ENCODE data around the gene DKK2. TPM values are rescaled to one million over a fixed set of nuclear protein-coding genes. Genes with fewer than 3 reads are reported as not detected.

DKK2 gene
- polyA plus RNA-seq, 1 of the 3 experiments (the other 2 are of a cell fraction): 53.1 TPM

- no peak overlapping the region for H2AFZ ChIP-seq (ENCODE audit: low read depth)
- H3K36me3 ChIP-seq (replicated peaks in 1 of 2; ENCODE audit: control insufficient read depth in 1 of 2, insufficient read depth in 2 of 2, low read length in 1 of 2): no peaks in the 10 kb centered on the region
- no peaks in the 10 kb centered on the region for H3K27me3 ChIP-seq (ENCODE audit: insufficient read depth)
- CTCF ChIA-PET: interaction anchor here (1.1 kb wide), 1 partner anchor 28 kb away, joined by 3 read pairs; no protein-coding TSS in a partner anchor
- H3K4me3 ChIP-seq (ENCODE audit: low read depth in 2 of 2, low read length in 1 of 2): no peak overlapping the region
- H3K4me1 ChIP-seq (ENCODE audit: control insufficient read depth in 1 of 2, insufficient read depth in 2 of 2, low read depth in 1 of 2, low read length in 1 of 2): peaks cover 0 to 21% of the 10 kb centered on the region in 2 experiments; a peak in 2 of 4 replicates
- no peak overlapping the region for H3K9ac ChIP-seq
- H3F3A ChIP-seq (replicated peaks; ENCODE audit: insufficient read depth): peaks cover 10% of the 10 kb centered on the region
- TF ChIP-seq MEF2A (IDR thresholded peaks at IDR 0.05; ENCODE audit: borderline replicate concordance, low read depth) (no peak), ELF1 (IDR thresholded peaks at IDR 0.05) (no peak), NRF1 (IDR thresholded peaks at IDR 0.05; ENCODE audit: low read depth, low read length) (no peak), GATA2 (CRISPR knock-in tag; IDR thresholded peaks at IDR 0.05) (no peak), JUND (IDR thresholded peaks at IDR 0.05) (no peak), MXI1 (IDR thresholded peaks at IDR 0.05; ENCODE audit: low read depth, low read length) (no peak), TEAD4 (IDR thresholded peaks at IDR 0.05; ENCODE audit: borderline replicate concordance, insufficient read depth) (no peak), FOSL2 (IDR thresholded peaks at IDR 0.05; ENCODE audit: borderline replicate concordance, low read depth) (no peak), RCOR1 (IDR thresholded peaks at IDR 0.05; ENCODE audit: low read length) (no peak), RXRA (IDR thresholded peaks at IDR 0.05; ENCODE audit: borderline replicate concordance, low read depth) (no peak), EZH2phosphoT487 (IDR thresholded peaks at IDR 0.05; ENCODE audit: borderline replicate concordance, low read depth) (no peak), ZBTB33 (IDR thresholded peaks at IDR 0.05; ENCODE audit: borderline replicate concordance, low read depth) (no peak), FOXJ3 (CRISPR knock-in tag; IDR thresholded peaks at IDR 0.05) (no peak), YY1 (IDR thresholded peaks at IDR 0.05; ENCODE audit: low read depth) (no peak), TAF1 (IDR thresholded peaks at IDR 0.05; ENCODE audit: borderline replicate concordance, low read depth, low read length) (no peak), SMC3 (IDR thresholded peaks at IDR 0.05; ENCODE audit: low read depth, low read length) (no peak), RAD21 (IDR thresholded peaks at IDR 0.05; ENCODE audit: low read length) (no peak)
- TF ChIP-seq, protein P1, sequence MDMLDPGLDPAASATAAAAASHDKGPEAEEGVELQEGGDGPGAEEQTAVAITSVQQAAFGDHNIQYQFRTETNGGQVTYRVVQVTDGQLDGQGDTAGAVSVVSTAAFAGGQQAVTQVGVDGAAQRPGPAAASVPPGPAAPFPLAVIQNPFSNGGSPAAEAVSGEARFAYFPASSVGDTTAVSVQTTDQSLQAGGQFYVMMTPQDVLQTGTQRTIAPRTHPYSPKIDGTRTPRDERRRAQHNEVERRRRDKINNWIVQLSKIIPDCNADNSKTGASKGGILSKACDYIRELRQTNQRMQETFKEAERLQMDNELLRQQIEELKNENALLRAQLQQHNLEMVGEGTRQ (IDR thresholded peaks at IDR 0.05; ENCODE audit: borderline replicate concordance, low read depth, low read length): no peak
- TF ChIP-seq, protein P2, sequence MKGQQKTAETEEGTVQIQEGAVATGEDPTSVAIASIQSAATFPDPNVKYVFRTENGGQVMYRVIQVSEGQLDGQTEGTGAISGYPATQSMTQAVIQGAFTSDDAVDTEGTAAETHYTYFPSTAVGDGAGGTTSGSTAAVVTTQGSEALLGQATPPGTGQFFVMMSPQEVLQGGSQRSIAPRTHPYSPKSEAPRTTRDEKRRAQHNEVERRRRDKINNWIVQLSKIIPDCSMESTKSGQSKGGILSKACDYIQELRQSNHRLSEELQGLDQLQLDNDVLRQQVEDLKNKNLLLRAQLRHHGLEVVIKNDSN (IDR thresholded peaks at IDR 0.05; ENCODE audit: borderline replicate concordance, low read depth): no peak
- no peak for DNase-seq
- POLR2A ChIA-PET: no interaction called here
- no peak overlapping the region for H3K27ac ChIP-seq (ENCODE audit: low read depth in 2 of 2, low read length in 1 of 2)
- H3K79me2 ChIP-seq (ENCODE audit: insufficient read depth): no peaks in the 10 kb centered on the region
- no peaks in the 10 kb centered on the region for H4K20me1 ChIP-seq (ENCODE audit: insufficient read depth)
- H3K9me2 ChIP-seq: no peaks in the 10 kb centered on the region
- no peaks in the 10 kb centered on the region for H3K9me3 ChIP-seq
- H3K4me2 ChIP-seq: no peak overlapping the region
Measured at GRCh38 chr4:107065201-107065600, 29.1 kb upstream of the DKK2 start.
